Measurements from ENCODE around the gene PCID2.
A peak's percentile ranks its signal among the peaks of the same experiment; 100 is the strongest.

Gene PCID2

DNA sequence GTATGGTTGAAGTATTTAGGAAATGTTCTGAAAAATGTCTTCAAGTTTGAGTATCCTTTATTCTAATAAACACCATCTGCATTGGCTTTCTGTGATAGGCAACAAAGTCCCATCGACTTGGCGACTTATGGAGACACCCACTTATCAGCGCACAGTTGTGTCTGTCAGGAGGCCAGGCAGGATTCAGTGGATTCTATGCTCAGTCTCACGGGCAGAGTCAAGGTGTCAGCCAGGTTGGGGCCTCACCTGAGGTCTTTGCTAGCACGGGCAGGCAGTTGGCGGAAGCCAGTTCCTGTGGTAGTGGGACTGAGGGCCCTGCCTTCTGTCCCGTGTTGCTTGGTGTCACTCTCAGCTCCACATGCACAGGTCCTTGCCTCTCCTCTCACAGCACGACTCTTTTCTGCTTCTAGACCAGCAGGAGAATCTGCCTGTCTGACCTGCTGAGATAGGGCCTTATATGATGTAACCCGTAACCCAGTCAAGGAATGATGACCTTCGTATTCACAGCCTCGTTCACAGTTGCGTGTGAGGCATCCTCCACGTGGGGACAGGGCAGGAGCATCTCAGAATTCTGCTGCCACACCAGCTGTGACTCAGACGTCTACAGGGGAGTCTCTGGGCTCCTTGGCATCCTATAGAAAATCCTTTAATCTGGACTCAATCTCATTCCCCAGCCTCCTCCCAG lies 10.9 kb upstream of the PCID2 start:
- DNase-seq = no peak

DNA sequence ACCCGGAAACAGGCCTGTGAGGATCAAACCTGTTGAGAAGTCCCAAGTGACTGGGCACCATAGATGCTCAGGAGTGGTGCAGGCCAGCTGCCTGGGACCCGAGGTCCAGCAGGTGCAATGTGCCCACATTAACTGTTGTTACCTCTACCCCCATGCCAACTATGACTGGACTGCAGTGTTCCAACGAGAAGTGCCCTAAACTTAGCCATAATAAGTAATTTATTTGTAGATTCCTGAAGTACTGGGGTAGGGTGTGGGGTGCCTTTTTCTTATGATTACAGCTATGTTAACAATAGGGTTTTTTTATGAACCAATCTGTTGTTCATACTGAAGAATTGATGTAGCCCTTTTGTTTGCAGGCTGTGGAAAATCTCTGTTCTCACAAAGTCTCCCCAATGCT lies 10.1 kb upstream of the PCID2 start:
- DNase-seq = no peak

DNA sequence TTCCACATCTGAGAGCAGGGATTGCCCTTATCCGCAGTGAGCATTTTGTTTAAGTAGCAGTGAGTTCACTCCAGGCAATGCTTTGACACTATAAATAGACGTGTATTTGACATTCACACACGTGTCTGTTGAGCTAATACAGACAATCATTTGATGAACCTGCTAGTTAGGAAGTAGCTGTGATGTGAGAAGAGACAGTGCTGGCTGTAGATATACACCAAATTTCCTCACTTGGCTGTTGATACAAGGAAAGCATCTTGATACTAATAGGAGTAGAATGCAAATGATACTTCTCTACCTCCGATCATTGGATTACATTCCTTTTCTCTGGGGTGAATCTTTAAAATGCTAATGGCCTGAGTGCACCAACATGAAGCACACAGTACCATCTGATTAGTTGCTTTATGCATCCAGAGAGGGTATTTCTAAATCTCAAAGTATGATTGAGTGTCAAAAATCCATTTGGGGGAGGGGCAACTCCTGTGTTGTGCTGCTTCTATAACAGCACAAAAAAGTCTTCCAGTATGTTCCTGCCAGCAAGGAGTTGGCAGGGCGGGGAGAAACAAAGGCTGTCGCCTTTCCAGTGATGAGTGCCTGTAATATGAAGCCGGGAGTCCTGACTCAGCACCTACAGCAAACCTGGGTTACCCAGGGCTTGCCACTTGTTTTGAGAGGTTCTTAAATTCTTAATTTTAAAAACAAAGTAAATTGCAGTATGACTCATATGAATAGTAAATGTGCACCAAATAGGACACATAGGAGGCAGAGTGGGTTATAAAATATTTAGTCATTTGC lies 8.0 kb upstream of the PCID2 start:
- no peak for DNase-seq

DNA sequence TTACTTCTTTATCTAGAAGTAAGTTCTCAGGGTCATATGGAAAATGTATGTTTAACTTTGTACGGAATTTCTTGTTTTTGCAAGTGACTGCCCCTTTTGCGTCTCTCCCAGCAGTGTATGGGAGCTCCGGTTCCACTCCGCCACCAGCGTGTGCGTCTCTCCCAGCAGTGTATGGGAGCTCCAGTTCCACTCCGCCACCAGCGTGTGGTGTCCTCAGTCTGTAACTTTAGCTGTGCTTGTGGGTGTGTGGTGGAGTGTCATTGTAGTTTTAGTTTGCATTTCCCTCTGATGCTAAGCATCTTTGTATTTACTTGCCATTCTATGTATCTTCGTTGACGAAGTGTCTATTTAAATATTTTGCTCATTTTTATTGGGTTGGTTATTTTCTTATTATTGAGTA lies 3.3 kb upstream of the PCID2 start:
- DNase-seq = no peak

DNA sequence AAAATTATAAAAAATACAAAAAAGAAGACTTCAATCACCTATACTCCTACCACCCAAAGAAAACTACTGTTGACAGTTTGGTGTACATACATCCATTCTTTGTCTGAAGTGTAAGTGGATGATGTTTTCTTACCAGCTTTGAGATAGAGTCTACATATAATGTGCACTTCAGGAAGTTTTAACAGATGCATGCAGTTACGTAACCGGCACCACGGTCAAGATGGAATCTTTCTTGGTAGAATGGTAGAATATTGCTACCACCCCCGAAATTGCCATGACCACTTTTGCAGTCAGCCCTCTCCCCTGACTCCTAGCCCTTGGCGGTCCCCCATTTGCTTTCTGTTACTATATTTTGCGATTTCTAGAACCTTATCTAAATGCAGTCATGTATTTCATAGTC lies 2.4 kb upstream of the PCID2 start:
- no peak for DNase-seq

DNA sequence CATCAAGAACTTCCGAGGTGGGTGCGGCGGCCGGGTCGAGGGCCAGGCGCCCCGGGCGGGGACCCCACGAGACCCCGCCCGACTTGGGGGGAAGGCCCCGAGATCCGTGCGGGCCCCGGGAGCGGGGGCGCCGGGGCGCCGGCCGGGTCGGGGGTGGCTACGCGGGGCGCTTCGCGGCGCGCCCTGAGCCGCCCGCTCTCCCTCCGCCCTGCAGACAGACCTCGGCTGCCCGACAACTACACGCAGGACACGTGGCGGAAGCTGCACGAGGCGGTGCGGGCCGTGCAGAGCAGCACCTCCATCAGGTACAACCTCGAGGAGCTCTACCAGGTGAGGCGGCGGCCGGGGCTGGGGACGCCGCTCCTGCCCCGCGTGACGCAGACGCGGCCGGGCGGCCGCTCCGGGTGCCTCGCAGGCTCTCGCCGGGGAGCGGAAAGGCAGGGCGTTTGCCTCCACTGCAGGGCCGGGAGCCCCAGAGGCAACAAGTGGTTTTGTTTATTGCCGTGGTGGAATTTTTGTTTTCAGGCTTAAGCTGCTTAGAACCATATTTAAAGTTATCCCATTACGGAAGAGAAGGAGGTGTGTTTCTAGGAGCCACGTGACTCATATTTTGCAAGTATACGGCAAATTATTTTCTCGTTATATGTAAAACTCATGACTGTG lies 1.4 kb upstream of the PCID2 start:
- DNase-seq = peak; percentile 65 to 72

DNA sequence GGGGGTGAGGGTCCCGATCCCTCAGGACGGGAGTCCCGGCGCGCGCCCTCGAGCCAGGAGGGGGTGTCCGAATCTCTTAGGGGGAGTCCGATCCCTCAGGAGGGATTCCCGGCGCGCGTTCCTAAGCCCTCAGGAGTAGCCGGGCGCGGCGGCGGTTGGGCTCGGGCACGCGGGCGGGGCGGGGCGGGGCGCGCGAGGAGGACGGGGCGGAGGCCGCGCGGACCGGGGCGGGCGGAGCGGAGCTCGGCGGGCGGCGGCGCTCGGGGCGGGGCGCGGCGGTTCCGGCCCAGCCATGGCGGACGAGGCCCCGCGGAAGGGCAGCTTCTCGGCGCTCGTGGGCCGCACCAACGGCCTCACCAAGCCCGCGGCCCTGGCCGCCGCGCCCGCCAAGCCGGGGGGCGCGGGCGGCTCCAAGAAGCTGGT lies 878 bp upstream of the PCID2 start, which contains the start of gene CUL4A:
Gene CUL4A (plus strand): TSS at position 278 of the 423 bp plus-strand sequence. CDS start 15 bp downstream, at position 293.
- DNase-seq = peak; percentile 70 to 75

DNA sequence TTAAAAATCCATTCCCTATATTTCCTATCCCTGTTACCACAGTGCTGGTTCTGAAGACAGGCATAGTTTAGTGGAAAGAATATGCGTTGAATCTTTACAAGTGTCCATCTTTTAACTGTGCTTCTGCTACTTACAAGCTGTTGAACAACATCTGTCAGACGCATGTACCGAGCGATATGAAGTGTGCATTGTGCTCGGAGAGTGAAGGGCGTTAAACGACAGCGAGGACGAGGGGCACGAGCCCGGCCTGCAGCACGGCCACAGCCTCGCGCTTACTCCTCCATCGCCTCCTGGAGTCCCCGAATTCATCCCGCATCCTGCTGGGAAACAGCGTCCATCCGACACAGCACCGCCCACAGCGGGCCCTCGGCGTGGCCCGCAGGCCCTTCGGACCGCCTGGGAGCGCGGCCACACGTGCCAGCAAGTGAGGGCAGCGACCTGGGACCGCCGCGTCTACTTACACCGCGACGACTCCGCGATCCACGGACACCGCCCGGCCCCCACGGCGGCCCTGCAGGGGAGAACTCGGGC lies 514 bp downstream of the PCID2 start:
- DNase-seq = no peak

DNA sequence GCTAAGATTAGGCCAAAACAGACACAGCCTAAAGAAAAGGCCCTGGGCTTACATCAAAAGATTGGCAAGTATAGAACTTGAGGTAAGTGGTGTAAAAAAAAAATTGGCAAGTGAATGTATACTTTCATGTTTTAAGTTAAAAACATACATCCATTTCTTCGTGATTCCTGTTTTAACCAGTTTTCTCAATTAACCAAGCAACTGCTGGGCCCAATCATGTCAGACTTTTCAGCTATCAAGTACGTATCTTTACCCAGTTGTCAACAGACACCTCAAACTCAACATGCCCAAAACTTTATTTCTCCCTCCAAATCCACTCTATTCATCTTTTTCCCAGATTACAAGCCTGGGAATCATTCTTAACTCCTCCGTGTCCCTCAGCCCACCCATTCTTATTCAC lies 1.0 kb downstream of the PCID2 start:
- DNase-seq = no peak

DNA sequence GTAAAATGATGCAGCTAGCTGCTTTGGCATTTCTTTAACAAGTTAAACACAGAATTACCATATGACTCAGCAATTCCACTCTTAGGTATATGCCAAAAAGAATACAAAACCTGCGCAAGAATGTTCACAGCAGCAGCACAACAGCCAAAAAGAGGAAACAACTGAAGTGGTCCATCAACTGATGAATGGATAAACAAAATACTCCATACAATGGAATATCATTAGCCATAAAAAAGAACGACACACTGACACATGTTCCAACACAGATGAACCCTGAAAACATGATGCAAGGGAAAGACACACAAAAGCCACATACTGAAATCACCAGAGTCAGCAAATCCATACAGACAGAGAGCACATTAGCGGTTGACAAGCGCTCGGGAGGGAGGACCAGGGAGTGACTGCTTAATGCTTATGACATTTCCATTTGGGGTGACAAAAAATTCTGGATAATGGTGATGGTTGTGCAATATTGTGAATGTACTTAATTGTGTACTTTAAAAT lies 3.0 kb downstream of the PCID2 start:
- DNase-seq = no peak

DNA sequence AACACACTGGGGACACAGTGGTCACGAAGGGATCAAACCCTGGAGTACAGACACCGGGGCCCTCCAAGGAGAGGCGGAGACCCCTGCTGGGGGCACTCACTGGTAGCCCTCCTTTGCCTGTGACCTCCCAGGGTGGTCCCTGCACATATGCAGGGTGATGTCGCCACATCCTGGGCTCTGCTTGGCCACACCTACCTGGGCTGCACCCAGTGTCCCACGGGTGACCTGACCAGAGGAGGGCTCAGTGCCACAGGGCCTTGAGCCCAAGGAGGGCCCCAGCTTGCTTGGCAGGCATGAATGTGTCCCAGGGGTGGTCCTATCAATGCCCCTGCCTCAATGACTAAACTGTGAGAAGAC lies 4.1 kb downstream of the PCID2 start:
- no peak for DNase-seq

DNA sequence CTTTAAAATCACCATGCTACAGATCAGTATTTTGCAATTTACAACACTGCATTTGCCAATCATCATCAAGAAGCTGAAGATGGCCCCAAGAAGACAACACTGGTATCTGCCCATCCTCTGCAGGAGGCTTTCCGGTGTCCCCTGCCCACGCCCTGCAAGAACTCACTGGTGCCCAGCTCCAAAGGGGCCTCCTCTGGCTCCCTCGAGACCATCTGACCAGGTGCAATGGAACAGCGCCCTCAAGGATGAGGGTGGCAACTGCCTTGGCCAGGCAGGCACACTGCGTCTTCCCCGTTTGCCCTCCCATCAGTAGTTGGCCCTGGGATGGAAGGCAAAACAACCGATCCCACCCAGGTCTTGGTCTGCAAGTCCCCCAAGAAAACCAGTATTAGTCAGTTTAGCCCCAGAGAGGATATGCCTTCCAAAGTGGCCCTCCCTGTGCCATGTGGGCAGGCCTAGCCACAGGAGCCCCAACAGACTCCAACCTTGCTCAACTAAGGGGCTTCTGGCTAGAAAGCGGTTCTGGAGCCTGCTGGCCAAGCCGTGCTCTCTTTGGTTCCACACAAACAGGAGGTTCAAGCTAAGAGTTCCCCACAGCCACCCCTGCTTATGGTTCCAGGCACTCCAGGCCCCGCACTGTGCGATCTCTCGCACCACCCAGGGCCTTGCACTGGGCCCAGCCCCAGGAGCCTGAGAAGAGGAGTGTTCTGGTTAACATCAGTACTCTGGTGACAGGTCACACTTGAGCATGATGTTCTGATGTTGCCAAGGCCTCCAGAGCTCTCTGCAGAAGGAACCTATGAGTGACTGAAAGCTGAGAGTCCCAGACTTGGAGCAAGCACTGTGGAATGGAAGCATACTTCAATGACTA lies 4.7 kb downstream of the PCID2 start:
- DNase-seq = no peak

DNA sequence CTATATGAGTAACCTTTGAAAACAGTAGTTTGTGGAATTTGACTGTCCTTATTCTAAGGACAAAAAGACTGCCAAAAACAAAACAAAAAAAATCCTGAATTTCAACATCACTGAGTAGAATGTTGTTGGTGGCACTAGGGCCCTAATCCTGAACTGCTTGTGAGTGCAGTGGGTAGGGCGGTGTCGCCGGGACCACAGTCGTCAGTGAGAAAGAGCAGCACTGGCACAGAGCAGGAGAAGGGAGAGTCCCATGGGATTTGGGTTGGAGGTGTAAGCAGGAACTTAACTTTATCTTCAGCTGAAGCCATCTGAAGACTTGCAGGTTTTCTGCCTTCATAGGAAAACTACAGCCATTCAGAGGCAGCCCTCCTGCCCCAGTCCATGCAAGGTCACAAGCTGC lies 5.6 kb downstream of the PCID2 start:
- DNase-seq = no peak

DNA sequence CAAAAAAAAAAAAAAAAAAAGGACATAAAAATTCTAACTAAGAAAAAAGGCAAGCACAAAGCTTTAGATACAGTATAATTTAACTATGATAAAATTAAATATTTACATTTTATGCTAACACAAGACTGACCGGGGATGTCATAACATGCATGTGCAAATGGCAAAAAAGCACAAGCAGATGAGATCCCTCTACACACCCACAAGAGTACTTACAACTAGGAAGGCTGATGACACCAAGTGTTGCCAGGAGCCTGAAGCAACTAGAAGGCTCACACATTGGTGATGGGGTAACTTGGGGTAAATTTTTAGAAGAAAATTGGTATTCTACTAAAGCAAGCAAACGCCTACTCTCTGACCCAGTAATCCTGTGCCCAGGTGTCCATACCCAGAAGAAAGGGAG lies 6.7 kb downstream of the PCID2 start:
- DNase-seq = no peak

DNA sequence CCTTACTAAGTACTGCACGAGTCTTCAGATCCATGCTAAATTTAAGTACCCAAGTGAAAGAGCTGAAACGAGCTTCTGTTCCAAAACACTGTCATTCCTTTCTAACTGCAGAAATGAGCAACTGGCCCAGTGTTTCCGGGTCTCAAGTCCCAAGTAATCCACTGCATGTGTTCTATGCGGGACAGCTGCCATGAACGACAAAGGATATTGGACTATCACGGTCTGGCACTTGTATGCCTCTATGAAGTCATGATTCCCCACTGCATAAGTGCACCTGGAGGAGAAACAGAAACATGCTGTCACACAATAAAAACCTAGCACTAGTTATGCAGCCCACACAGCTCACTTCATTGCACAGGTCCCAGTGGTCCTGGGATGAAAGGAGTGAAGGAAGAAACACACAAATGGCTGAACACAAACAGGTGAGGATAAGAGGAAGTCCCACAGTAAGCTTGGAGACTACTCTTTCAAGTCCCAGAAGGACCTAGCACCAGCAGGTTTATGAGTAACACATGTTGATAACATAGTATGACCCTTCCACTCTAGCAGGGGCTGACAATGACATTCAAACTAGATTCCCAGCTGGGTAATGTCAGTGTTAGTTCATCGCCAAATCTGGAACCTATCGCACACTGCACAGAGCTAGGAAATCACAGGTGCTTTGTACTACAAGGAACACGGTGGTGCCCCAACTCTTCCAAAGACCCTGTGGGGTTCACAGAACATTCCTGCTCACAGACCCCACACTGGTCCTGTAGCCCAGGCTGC lies 11.3 kb downstream of the PCID2 start:
- DNase-seq = no peak

DNA sequence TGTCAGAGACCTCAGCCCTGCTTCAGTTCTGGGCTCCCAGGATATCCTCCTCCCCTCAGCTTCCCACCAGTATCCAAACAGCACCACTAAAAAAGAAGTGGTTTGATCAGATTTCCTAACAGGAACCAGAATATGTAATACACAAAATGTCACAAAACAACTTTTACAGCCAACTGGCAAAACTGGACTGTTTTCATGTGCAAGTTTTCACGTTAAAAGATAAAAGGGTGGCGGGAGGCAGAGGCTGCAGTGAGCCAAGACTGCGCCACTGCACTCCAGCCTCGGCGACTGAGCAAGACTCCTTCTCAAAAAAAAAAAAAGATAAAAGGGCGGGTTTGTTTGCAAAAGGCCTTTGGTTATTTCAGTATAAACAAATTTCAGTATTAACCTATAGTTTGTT lies 13.1 kb downstream of the PCID2 start:
- no peak for DNase-seq

DNA sequence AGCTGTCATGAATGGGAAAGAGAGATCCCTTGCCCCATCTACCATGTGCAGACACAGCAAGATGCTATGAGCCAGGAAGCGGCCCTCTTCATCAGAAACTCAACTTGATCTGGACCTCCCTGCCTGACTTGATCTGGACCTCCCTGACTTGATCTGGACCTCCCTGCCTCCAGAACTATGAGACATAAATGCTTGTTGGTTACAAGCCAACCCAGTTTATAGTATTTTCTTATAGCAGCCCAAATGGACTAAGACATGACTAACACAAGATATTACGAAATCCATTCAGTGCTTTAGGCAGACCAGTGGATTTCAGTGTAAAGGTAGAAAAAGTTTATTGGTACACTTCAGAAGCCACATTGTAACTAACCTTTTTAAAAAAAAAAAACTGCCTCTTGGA lies 15.6 kb downstream of the PCID2 start:
- DNase-seq = no peak

DNA sequence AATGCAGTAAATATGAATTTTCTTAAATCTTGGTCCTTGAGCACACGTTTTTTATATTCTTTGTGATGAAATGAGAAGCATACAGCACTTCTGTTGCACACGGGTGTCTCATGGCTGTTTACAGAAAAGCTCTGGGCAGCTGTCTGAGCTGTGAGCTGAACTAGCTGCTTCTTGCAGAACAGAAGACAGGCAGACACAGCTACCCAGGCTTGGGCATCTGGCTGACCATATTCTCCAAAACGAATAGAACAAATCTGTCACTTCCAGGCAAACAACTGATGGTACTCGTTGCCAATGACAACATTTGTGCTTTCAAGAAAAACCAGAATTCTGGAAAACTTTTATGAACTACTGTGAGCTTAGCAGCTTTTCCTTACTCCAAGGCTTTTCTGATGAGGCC lies 16.2 kb downstream of the PCID2 start:
- no peak for DNase-seq

DNA sequence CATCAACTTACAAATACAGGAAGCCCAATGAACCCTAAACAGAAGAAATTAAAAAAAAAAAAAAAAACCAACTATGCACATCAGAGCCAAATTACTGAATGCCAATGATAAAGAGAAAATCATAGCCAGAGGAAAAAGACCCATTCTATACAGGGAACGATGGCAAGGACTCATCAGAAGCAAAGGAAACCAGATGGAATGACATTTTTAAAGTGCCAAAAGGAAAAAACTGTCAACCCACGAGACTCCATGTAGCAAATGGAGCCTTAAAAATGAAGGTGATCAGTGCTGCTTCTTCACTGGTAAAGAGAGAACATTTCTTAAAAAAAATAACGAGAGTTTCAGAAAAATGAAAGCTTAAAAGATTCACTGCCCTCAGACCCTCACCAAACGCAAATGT lies 18.3 kb downstream of the PCID2 start:
- DNase-seq = no peak

DNA sequence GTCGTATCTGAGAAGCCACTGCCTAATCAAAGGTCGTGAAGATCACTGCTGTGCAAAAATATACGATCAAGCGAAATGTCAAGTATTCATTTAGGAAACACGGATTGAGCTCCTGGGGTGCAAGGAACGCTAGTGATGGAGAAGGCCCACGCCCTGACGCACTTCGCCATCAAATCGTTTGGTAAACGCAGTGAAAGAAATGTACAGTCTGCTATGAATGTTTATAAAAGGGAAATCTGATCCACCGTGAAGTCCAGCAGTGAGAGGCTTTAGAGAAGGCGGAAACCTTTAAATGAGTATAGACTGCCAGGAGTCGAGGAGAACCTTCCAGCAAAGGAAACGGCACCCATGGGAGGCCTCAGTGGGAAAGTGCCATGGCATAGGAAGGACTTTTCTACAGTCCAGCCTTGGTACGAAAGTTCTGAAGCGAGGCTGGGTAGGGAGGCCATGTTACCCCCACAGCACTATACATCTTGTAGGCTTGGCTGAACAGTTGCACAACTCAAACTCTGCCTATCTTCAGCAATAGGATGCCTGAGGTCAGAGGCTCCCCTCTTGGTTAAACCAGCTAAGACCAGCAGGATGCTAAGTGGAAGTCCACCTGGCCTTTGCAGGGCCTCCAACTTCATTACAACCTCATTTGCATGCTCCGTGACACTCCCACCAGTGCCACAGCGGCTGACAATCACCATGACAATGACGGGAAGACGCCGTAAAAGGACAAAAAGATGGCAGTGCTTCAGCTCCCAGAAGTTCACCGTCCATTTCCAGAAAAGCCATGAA lies 20.4 kb downstream of the PCID2 start:
- DNase-seq = no peak

DNA sequence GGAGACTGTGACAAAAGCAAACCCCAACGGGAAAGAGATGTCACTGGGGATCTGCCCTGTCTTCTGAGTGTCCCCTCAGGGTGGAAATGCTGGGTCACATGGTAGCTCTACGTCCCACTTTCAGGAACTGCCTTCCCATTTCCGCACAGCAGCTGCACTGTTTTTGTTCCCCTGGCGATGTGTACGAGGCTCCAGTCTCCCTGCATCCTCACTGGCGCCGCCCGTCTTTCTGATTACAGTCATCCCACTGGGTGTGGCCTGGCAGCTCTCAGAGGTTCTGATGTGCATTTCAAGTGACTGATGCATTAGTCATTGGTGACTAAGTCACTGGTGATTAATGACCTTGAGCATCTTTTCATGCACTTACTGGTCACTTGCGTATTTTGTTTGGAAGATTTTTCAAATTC lies 21.2 kb downstream of the PCID2 start:
- DNase-seq = peak; percentile 62 to 66

Measured in activated CD4-positive, alpha-beta T cell treated with anti-CD3 and anti-CD28 coated beads for 4 hours (primary cell).